ENCODE data around the gene SMYD4. TPM values are rescaled to one million over a fixed set of nuclear protein-coding genes. Genes with fewer than 3 reads are reported as not detected.

Gene SMYD4
- total and polyA plus RNA-seq, 9 of the 15 experiments (the other 6 are each of a cell fraction or from before 2014, with no cell fraction given) = 1.3 to 10.2 (median 6.7) TPM

DNA sequence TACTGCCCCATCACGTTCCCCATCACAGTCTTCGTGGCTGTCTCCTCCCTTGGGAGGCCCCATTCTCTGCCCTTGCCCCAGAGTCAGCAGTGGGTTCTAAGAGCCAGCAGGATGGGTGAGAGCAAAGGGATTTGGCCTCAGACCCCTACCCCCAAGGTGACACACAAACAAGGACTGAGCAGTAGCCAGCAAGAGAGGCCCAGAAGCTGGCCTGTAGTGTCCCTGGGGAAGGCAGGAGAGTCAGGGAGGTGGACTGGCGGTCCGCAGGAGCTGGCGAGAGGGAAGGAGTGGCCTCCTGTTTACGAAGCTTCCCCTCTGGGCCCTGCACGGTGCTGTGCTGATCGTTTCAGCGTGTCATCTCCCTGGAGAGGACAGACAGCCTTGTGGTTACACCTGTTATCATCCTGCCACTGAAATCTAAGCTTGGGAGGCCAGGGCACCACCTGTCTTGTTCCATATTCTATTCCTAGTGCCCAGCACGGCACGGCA is 96.8 kb downstream of the SMYD4 start:
- in situ Hi-C loops (cut with MboI) = loop anchor here (5.0 kb wide), 1 partner anchor 34 kb away; no protein-coding TSS in a partner anchor
- no peaks in the 10 kb centered on the region for H4K20me1 ChIP-seq (replicated peaks; ENCODE audit: control insufficient read depth, insufficient read depth, low read length)
- DNase-seq (ENCODE audit: extremely low read depth in 1 of 4, low spot score in 3 of 4) = no peak
- H3K9me1 ChIP-seq (ENCODE audit: control insufficient read depth, insufficient read depth, low read length) = no peaks in the 10 kb centered on the region
- peak overlapping the region in 1 of 2 experiments; percentile 35; a peak in 1 of 4 replicates for H3K9ac ChIP-seq (ENCODE audit: insufficient read depth in 1 of 2, low read depth in 2 of 2, low read length in 2 of 2)
- peaks cover 4% of the 10 kb centered on the region; the same call in 1 of the 3 replicates for H3K79me2 ChIP-seq (ENCODE audit: control insufficient read depth, insufficient read depth, low read length)
- no peak overlapping the region for H3K4me3 ChIP-seq
- 91% methylated on average over 10 of the region's 11 CpGs for WGBS (ENCODE audit: insufficient coverage, low coverage, missing lambda C conversion rate)
- H3K27ac ChIP-seq (ENCODE audit: extremely low read depth, low read depth, low read length) = no peak overlapping the region; the same call in 2 of the 3 replicates
- peaks cover 16% of the 10 kb centered on the region; the same call in 1 of the 3 replicates for H3K36me3 ChIP-seq (ENCODE audit: control insufficient read depth, insufficient read depth, low read length)
- H3K4me2 ChIP-seq (ENCODE audit: insufficient read depth, low read length) = no peak overlapping the region
- no peak for ATAC-seq
- no peak overlapping the region for H2AFZ ChIP-seq (ENCODE audit: low read depth, low read length)
- H3K9me3 ChIP-seq (replicated peaks; ENCODE audit: control insufficient read depth, insufficient read depth, low read depth, low read length) = no peaks in the 10 kb centered on the region
- FAIRE-seq = no peak
- no TSS peak for BruUV-seq (replicated peaks)
- ChIA-PET POLR2A (interaction anchor here (1.3 to 1.4 kb wide), 3 partner anchors 15 to 29 kb away, joined by 3 read pairs; partner anchors contain the start of gene SERPINF1), CTCF (ENCODE audit: low intra/inter-chr PET ratio) (no interaction called here)
- peaks cover 30 to 77% of the 10 kb centered on the region in 2 experiments for H3K4me1 ChIP-seq (replicated peaks in 1 of 2; ENCODE audit: control insufficient read depth in 2 of 2, insufficient read depth in 2 of 2, low read length in 2 of 2)
- H3K27me3 ChIP-seq (ENCODE audit: control insufficient read depth in 2 of 2, insufficient read depth in 2 of 2, low read length in 2 of 2) = no peaks in the 10 kb centered on the region
- intact Hi-C loops (cut with micrococcal nuclease) = no loop called here
- TF ChIP-seq TFAM (CRISPR knock-in tag; conservative IDR thresholded peaks at IDR 0.05) (no peak), SP1 (CRISPR knock-in tag; IDR thresholded peaks at IDR 0.05) (no peak), ARID2 (IDR thresholded peaks at IDR 0.05) (no peak), HMG20A (CRISPR knock-in tag; conservative IDR thresholded peaks at IDR 0.05) (no peak), NR2F6 (CRISPR knock-in tag; IDR thresholded peaks at IDR 0.05) (no peak), ZNF507 (tag; conservative IDR thresholded peaks at IDR 0.05) (no peak), CLOCK (CRISPR knock-in tag; IDR thresholded peaks at IDR 0.05; ENCODE audit: borderline replicate concordance) (no peak), ZNF174 (CRISPR knock-in tag; IDR thresholded peaks at IDR 0.05) (no peak), HIVEP1 (CRISPR knock-in tag; IDR thresholded peaks at IDR 0.05) (no peak), THRAP3 (IDR thresholded peaks at IDR 0.05; ENCODE audit: borderline replicate concordance) (no peak), CEBPB (tag; IDR thresholded peaks at IDR 0.05) (no peak), CHD2 (IDR thresholded peaks at IDR 0.05; ENCODE audit: low read depth, low read length) (no peak)
- TF ChIP-seq, protein P1, sequence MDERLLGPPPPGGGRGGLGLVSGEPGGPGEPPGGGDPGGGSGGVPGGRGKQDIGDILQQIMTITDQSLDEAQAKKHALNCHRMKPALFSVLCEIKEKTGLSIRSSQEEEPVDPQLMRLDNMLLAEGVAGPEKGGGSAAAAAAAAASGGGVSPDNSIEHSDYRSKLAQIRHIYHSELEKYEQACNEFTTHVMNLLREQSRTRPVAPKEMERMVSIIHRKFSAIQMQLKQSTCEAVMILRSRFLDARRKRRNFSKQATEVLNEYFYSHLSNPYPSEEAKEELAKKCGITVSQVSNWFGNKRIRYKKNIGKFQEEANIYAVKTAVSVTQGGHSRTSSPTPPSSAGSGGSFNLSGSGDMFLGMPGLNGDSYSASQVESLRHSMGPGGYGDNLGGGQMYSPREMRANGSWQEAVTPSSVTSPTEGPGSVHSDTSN (CRISPR knock-in tag; IDR thresholded peaks at IDR 0.05; ENCODE audit: low read depth) = no peak
- TF ChIP-seq, protein P1 (tag; conservative IDR thresholded peaks at IDR 0.05; ENCODE audit: low read depth) = no peak
- TF ChIP-seq, protein P2, sequence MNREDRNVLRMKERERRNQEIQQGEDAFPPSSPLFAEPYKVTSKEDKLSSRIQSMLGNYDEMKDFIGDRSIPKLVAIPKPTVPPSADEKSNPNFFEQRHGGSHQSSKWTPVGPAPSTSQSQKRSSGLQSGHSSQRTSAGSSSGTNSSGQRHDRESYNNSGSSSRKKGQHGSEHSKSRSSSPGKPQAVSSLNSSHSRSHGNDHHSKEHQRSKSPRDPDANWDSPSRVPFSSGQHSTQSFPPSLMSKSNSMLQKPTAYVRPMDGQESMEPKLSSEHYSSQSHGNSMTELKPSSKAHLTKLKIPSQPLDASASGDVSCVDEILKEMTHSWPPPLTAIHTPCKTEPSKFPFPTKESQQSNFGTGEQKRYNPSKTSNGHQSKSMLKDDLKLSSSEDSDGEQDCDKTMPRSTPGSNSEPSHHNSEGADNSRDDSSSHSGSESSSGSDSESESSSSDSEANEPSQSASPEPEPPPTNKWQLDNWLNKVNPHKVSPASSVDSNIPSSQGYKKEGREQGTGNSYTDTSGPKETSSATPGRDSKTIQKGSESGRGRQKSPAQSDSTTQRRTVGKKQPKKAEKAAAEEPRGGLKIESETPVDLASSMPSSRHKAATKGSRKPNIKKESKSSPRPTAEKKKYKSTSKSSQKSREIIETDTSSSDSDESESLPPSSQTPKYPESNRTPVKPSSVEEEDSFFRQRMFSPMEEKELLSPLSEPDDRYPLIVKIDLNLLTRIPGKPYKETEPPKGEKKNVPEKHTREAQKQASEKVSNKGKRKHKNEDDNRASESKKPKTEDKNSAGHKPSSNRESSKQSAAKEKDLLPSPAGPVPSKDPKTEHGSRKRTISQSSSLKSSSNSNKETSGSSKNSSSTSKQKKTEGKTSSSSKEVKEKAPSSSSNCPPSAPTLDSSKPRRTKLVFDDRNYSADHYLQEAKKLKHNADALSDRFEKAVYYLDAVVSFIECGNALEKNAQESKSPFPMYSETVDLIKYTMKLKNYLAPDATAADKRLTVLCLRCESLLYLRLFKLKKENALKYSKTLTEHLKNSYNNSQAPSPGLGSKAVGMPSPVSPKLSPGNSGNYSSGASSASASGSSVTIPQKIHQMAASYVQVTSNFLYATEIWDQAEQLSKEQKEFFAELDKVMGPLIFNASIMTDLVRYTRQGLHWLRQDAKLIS (CRISPR knock-in tag; IDR thresholded peaks at IDR 0.05) = no peak

Data from K562 (cell line).